CD4-positive, alpha-beta T cell treated with Interleukin-6 at 100 ng/mL for 8 hours (primary cell): ENCODE results near the gene SLC44A1.

Source experiments
- DNase-seq: peaks from one replicate; pipeline ENCODE4 v3.0.0-alpha.2; 2020; ENCODE audit warnings: mixed read lengths, low spot score

SLC44A1 gene

GRCh38 chr9:105393576-105394344 is 149.3 kb downstream of the SLC44A1 start:
- no peak for DNase-seq

- no peak for DNase-seq
These were observed 152.0 kb downstream of the SLC44A1 start for GRCh38 chr9:105396441-105396840.

DNA sequence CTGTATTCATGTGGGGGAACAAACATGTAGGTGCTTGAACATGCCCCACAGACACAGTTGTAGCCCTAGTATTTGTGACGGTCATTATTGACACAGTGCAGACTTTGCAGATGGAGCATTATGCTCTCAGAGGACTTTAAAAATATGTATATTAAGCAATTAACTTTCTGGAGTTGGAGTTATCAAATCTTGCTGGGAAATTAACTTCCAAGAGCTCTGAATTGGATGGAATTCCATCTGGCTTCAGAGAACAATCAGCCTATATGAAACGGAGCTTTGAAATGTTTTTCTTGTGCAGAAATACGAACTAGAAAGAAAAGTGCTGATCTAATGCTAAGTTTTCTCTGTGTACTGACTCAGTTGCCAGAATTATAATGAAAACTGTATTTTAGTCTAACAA is 152.4 kb downstream of the SLC44A1 start:
- no peak for DNase-seq

DNA sequence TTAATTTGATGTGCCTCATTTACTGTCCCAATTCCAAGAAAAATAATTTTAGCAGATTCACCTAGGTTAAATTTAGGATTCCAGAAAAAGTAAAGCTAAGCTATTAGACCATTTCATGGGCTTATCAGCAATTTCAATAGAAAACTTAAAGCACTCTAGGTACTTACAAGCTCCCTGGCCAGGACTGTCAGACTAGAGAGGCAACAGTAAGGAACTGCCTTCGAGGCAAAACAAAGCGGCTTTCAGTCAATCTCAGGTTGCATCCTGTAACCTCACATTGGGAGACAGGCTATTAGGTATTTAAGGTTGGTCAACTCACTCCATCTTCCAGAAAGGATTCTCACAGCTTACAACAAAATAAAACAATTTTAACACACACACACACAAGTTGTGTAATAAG is 154.7 kb downstream of the SLC44A1 start:
- no peak for DNase-seq

DNA sequence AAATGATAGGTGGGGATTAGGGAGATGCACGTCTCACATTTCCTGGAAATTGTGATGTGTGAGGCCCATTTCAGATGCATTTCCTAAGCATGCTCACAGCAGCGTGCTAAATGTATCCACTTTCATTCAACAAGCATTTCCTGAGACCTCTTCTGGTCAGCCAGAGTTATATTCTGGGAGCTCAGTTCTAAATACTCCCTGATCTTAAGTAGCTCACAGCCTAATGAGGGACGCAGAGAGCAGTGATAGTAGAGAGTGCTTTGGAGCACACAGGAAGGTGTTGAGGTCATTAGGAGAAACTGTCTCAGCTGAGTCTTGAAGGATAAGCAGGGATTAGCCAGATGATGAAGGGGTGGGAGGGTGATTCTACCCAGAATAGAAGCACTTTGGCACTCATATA is 157.2 kb downstream of the SLC44A1 start:
- DNase-seq: no peak

GRCh38 chr9:105403552-105404248 is 159.2 kb downstream of the SLC44A1 start:
- no peak for DNase-seq

DNA sequence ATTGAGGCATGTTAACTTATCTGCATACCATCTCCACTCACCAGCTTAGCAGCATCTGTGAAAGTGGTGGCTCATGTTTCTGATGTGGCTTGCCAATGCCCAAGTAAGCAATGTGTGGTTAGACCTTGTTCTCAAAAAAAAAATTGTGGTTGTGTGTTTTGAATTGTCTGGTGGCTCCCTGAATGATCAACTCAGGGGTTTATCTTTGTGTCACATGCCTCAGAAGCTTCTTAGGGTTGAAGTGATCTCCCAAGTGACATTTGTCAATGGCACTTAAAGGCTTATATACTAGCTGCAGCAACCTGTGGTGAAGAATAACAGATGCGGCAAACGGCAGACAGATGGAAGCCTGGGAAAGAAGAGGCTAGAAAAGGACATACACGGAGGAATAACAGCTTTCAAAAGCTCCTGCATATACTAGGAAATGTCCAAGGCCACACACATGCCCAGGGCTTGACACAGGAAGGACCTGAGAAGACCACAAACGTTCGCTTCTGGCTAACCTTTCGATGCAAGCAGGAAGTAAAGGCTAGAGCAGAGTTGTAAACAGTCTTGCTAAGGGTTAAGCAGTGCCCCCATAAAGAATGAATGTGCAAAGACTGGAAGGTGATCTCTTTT is 161.2 kb downstream of the SLC44A1 start:
- peak; percentile 72 for DNase-seq

DNA sequence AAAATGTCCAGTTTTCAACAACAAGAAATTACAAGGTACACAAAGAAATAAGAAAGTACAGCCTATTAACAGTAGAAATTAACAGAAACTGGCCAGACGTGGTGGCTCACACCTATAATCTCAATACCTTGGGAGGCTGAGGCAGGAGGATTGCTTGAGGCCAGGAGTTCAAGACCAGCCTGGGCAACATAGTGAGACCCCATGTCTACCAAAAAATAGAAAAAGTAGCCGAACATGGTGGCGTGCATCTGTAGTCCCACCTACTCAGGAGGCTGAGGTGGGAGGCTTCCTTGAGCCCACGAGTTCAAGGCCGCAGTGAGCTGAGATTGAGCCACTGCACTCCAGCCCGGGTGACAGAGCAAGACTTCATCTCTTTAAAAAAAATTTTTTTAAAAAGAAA is 161.9 kb downstream of the SLC44A1 start:
- no peak for DNase-seq

DNA sequence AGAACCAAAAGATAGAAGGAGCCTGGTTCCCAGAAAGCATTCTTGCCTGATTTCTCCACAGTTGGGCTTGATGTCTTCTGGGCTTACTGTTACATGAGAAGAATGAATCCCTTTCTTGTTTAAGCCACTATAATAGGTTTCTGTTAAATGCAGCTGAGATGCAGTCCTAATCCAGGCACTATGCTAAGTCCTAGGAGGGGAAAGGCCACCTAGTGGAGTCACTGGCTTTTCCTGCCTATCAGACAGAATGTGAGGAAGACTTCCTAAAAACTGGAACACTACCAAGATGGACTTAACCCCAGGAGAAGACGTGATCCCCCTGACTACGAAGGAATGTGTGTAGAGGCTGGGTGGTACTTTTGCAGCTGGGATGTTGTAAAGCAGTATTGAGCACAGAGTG is 169.1 kb downstream of the SLC44A1 start:
- no peak for DNase-seq

- DNase-seq: peak; percentile 60
These were observed 170.7 kb downstream of the SLC44A1 start for GRCh38 chr9:105414947-105415661.

GRCh38 chr9:105415662-105415980 is 171.2 kb downstream of the SLC44A1 start:
- no peak for DNase-seq

DNA sequence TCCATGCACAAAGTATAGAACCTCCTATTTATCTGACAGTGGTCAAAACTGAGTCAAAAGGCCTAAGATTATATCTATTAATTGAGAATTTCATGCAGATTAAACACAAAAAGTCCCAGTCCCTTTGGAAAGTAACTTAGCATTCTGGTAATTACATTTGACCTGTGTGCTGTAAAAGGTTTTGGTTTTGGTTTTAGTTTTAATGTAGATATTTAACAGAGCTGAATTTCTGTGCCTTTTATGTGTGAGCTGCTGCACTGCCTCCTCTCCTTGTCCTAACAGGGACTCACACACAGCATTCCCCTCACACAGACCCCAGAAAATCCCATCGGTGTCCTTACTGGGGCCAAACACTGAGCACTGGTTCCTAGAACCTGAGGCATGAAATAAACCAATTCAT is 172.4 kb downstream of the SLC44A1 start:
- DNase-seq: no peak

DNA sequence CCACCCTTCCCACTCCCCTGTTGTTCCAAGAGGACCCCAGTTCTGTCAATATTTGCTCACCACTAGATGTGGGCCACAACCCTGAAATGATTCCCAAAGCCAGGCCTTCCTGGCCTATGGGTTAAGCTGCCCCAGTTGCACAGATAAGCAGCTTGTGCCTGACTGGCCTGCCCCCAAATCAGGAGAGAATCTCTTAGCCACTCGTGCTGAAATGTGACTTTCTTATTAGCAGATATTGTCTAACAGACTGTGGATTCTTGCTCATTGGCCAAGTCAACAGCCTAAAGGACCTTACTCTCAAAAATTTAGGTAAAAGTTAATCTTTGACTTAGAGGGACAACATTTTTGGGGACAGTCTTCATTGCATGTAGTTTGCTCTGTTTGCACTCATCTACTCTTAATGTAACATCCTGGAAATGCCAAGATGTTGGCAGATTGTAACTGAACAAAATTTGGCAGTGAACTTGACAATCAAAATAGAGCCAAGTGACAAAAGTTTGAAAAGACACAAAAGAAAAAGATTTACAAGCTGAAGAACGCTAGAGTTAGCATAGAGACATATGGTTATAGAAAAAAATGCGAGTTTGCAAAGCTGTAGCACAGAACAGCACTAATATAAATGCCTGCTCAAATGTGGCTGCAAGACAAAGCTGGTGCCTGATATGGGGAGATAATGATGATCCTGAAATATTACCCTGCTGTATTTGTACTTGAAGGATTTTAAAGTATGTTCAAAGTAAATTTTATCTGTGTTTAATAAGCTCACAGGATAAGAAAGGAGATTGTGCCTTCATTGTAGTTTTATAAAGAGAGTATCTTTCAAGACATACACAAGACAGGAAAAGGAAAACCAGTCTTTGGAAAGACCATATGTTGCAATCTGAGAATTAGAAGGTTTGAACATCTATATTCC is 174.4 kb downstream of the SLC44A1 start:
- DNase-seq: no peak

DNA sequence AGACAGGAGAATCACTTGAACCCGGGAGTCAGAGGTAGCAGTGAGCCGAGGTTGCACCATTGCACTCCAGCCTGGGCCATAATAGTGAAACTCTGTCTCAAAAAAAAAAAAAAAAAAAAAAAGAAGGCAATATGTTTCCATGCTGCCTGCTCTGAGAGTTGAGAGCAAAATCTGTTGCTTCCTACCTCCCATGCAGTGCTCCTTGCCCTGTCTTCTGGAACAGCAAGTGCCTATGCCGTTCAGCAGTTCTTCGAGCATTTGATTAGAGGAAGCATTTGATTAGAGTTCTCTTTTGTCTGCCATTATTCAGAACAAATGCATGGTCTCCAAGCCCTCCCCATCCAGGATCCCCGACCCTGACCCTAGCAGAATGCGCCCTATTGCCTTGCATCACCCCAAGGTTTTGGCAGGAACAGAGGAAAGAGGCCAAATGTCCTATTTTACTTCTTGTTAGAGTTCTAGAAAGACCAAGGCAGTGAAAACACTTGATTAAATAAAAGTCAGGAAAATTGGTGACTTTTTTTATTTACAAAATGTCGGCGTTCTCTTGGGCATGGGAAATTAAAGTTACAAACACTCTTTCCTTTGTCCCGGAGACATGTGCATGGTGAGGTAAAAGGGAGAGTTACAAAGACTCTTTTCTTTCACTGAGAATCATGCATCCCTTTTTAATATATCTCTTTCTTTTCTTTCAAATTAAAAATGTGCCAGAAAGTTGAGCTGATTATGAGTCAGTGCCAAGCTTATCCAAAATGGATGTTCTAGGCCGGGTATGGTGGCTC is 175.6 kb downstream of the SLC44A1 start:
- no peak for DNase-seq

DNA sequence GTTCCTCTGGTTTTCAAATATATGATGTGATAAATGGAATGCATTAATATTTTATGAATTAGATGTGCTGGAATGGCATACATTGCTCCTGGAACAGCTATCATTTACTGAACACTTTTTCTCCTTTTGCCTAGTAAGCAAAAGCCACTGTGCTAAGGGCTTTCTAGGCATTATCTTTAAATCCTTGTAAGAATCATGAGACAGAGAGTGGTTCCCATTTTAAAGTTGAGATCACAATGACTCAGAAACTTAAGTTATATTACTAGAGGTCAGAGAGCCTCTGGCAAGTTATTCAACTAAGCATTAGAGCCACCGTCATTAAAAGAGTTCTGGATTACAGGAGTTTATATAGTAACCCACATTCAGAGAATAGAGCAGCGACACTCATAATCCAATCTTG is 176.7 kb downstream of the SLC44A1 start:
- no peak for DNase-seq

DNA sequence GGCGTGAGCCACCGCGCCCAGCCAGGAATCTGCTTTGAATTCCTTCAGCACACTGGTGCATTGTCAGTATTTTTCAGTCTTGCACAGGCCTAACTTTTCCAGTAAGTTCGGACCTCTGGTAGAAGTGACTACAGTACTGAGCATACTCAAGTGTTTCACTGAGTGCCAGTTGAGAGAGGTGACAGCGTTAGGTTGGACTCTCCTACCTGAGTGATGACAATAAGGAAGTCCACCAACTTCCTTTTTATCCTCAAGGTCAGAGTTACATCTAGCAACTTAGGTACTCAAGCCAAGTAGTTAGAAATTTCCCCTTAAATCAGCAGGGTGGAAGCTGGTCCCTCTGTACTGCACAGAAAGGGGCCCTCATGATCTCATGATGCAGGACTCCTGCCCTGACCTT is 177.4 kb downstream of the SLC44A1 start:
- no peak for DNase-seq

DNA sequence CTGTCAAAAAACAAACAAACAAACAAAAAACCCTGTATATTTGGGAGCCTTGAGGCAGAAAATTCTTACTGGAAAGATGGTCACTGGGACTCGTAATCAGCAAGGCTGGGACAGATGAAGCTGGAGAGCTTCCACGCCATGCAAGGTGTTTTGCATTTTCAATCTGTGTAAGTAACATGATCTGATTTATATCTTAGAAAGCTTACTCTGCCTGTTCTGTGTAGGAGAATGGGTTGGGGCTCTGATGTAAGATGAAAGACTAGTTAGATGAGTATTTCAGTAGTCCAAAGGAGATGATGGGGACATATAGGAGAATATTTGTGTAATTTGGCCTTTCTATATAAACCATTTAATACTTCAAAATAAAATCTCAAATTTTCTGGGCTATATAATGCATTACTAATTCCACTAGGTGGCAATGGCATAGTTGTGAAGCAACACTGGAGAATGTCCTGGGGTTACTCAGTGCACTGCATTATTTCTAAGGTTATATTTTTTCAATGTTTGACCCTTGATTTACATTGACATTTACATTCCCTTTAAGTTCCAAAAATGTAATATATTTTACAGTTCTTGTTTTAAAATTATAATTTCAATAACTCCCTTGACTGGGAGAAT is 181.5 kb downstream of the SLC44A1 start:
- no peak for DNase-seq

DNA sequence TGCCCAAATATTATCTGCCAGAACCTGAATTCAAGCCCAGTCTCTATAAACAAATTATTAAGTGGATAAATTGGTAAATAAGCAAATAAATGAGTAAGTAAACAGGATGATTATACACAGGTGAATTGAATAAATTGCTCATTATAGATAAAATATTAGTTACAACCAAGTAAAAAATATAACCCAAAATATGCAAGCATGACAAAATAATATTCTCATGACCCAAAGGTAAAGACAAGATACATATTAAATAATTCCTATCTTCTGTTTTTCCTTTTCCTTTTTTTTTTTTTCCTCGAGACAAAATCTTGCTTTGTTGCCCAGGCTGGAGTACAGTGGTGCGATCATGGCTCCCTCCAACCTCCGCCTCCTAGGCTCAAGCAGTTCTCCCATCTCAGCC is 182.2 kb downstream of the SLC44A1 start:
- no peak for DNase-seq

GRCh38 chr9:105431424-105432246 is 187.2 kb downstream of the SLC44A1 start:
- no peak for DNase-seq
